GM19468 (cell line): Measurements from ENCODE around the gene UBD.

ENCODE experiments used
- ATAC-seq: cut with Tn5 transposase; IDR thresholded peaks from one replicate; pipeline ENCODE4 v1.9.1; 2021; ENCODE audit warnings: mild to moderate bottlenecking, moderate library complexity, moderate number of reproducible peaks; ENCODE audit not compliant: unreplicated experiment; ENCODE audit errors: extremely low read depth

The UBD gene

DNA sequence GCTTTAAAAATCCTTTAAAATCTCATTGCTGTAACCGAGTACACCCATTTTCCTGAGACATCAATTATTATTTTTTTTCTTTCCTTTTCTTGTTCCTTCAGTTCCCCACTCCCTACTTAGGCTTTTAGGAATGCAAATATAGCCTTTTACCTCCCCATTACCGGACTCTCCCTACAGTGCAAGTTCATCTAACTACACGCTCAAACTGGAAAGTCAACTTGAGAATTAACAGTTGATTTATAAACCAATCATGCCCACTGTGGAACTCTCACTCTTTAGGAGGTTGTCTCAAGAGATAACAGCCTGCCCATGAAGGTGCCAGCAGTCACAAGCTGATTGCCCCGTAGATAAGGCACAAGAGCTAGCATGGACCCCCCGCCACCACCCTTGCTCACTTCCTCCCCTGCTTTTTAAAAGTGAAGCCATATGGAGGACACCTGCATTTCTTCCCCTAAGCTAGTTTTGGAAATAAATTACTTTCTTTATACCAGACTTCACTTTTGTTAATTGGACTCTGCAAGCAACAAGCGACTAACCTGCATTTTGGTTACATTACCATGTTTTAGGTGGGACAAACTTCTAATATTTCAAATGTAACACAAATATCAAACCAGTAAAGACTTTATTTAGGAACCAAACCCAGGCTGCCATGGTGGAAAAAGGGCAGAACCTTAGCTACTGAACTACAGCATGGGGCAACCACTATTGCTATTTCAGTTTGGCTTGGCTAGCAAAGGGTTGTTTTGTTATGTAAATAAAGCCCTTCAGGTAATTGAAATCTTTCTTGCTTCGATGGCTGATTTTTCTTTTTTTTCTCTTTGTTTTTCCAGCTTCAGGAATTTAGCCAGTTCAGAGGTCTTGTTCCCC lies 34.9 kb downstream of the UBD start:
- ATAC-seq, result no peak

GRCh38 chr6:29524044-29524443 lies 35.5 kb downstream of the UBD start:
- ATAC-seq, result no peak

- no peak for ATAC-seq
These were observed 37.3 kb downstream of the UBD start for GRCh38 chr6:29522227-29522626.

DNA sequence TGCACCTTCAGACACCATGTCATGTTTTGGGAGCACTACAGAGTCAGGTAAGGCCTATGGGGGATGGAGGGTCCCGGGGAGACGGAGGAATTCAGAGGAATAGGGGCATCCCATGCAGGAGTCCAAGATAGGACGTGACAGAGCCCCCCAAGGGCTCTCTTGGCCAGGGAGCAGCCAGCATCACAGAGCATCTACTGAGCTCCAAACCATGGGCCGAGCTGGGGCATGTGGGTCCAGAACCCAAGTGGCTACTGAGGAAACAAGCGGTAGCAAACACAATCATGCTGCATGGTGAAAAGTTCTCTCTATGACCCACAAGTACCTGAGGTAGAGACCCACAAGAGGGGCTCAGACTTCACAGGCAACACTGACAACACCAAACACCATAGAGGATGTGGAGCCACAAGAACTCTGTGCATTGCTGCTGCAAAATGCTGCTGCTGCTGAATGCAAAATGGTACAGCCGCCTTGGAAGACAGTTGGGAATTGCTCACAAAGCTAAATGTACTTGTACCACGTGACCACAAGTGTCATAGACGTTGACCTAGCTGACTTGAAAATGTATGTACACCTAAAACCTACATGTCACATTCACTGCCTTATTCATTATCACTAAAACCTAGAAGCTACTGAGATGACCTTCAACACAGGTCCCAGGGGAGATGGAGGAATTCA lies 38.4 kb downstream of the UBD start:
- no peak for ATAC-seq

- no peak for ATAC-seq
These were observed 39.3 kb downstream of the UBD start for GRCh38 chr6:29520232-29520631.

DNA sequence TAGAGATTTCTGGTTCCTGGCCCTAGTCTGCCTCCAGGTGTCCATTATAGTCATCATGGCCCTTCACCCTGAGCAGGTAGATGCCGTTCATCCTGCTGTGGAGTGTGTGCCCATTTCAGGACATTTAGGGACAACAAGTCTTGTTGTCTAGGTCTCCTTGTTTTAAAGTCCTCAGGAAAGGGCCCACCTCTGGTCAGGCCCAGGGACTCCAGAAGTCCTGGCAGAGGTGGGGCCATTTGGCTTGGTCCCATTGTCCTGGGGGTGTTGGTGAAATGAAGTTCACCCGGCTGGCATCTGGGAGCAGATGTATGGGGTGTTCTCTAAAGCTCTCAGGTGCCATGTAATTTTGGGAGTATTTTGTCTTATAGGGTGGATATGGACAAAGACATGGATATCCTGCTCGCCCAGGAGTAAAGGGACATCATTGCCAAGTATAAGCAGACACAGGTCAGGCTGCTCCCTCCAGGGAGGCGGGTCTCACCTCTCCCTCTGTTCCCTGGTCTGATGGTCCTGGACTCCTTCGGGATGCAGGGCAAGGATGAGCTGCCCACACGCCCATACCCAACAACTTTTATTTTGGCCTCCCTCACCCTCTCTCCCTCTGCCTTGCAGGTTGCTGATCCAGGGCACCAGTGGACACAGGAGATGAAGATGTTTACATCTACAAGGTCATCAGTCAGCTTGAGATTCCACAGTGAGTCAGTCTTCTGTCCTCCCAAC lies 40.1 kb downstream of the UBD start:
- no peak for ATAC-seq

GRCh38 chr6:29517728-29518440 lies 41.6 kb downstream of the UBD start:
- no peak for ATAC-seq

DNA sequence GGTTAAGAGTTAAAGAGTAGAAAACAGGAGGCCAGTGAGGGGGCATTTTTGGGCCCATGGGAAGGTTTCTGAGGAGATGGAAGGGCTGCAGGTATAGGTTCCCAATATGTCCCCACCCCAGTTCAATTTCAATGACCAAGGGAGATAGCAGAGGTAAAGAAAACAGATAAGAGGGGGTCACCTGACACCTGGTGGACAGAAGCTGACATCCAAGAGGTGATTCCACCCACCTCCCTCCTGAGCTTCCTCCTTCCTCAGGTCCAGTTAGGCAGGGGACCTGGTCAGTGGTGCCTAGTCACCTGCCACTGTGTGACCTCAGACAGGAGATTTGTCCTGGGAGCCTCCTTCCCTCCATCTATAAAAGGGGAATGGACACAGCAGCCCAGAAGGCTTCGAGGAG lies 42.3 kb downstream of the UBD start:
- ATAC-seq, result no peak

DNA sequence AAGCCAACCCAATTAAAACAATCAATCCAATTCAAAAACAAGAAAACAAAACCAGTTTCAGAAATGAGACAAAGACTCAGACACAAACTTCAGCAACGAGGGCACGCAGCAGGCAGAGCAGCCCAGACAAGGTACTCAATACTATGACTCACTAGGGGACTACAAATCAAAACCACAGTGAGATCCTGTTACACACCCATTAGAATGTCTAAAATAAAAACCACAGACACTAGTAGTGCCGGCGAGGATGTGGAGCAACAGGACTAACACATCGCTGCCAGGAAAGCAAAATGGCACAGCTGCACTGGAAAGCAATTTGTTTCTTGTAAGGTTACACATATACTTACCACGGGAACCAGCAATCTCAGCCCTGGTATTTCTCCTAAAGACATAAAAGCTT lies 43.4 kb downstream of the UBD start:
- no peak for ATAC-seq

- ATAC-seq, result no peak
These were observed 48.7 kb downstream of the UBD start for GRCh38 chr6:29510746-29511300.

DNA sequence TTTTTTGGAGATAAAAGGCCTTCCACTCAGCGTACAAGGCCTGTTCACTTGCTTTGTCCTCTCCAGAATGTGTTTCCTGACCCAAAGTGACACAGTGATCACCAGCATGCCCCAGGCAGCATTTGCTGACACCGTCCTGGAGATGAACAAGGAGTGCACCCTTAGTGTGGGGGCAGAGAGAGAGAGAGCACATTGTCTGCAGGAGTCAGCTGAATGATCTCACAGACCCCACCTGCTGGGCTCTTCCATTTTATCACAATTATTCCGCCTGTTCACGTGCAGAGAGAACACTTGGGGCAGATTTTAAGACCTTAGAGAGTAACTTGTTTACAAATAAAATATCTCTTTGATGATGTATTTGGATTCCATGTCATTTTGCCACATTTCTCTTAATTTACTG lies 49.3 kb downstream of the UBD start:
- ATAC-seq, result no peak

- ATAC-seq, result no peak
These were observed 49.8 kb downstream of the UBD start for GRCh38 chr6:29509711-29510110.

GRCh38 chr6:29509239-29509638 lies 50.3 kb downstream of the UBD start:
- no peak for ATAC-seq

GRCh38 chr6:29507319-29507718 lies 52.2 kb downstream of the UBD start:
- no peak for ATAC-seq

DNA sequence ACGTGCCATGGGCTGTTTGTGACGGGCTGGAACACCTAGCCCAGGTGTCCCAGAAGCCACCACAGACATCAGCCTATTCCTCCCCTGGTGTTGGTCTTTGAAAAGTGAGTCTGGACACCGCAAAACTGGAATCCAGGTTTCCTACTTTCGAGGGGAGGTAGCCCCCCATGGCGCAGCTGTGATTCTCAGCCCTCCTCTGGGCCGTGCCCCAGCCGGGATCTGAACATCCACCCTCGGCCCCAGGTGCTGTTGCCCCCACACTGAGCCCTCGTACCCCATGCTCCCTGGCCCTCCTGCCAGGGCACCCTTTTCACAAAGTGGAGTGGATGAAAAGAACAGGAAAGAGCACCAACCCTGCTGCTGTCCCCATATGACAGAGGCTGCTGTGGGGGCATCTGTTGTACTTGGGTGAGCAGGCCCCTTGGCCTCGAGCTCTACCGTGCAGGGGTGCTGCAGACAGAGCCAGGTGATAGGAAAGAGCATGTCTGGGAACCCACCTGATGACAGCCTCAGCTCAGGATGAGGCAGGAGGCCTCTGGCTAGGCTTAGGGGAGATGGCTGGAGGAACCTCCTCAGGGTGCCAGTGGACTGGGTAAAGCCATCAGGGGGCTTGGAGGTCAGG lies 53.0 kb downstream of the UBD start:
- ATAC-seq, result no peak

GRCh38 chr6:29505808-29506207 lies 53.7 kb downstream of the UBD start:
- no peak for ATAC-seq
